ENCODE measurements around the gene DAAM2. TPM values are rescaled to one million over a fixed set of nuclear protein-coding genes. Genes with fewer than 3 reads are reported as not detected.

The DAAM2 gene
- total and polyA plus RNA-seq, 2 experiments from 2014 or later, result 3.4 to 8.5 TPM

GRCh38 chr6:39821742-39822532 is 29.8 kb downstream of the DAAM2 start:
- TF ChIP-seq, protein P1, sequence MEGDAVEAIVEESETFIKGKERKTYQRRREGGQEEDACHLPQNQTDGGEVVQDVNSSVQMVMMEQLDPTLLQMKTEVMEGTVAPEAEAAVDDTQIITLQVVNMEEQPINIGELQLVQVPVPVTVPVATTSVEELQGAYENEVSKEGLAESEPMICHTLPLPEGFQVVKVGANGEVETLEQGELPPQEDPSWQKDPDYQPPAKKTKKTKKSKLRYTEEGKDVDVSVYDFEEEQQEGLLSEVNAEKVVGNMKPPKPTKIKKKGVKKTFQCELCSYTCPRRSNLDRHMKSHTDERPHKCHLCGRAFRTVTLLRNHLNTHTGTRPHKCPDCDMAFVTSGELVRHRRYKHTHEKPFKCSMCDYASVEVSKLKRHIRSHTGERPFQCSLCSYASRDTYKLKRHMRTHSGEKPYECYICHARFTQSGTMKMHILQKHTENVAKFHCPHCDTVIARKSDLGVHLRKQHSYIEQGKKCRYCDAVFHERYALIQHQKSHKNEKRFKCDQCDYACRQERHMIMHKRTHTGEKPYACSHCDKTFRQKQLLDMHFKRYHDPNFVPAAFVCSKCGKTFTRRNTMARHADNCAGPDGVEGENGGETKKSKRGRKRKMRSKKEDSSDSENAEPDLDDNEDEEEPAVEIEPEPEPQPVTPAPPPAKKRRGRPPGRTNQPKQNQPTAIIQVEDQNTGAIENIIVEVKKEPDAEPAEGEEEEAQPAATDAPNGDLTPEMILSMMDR (IDR thresholded peaks at IDR 0.05; ENCODE audit: low read depth, low read length), result no peak
- H3K27me3 ChIP-seq, result no peaks in the 10 kb centered on the region
- H3K36me3 ChIP-seq, result no peaks in the 10 kb centered on the region
- H3K4me3 ChIP-seq, result no peak overlapping the region
- H3K4me1 ChIP-seq (ENCODE audit: low read depth), result peaks cover 3% of the 10 kb centered on the region
- H3K9me3 ChIP-seq (ENCODE audit: low read depth), result no peaks in the 10 kb centered on the region
- no peak overlapping the region for H3K27ac ChIP-seq
- peak in 1 of 2 donors; percentile 65 for DNase-seq (ENCODE audit: low read depth in 1 of 2, low spot score in 1 of 2)

DNA sequence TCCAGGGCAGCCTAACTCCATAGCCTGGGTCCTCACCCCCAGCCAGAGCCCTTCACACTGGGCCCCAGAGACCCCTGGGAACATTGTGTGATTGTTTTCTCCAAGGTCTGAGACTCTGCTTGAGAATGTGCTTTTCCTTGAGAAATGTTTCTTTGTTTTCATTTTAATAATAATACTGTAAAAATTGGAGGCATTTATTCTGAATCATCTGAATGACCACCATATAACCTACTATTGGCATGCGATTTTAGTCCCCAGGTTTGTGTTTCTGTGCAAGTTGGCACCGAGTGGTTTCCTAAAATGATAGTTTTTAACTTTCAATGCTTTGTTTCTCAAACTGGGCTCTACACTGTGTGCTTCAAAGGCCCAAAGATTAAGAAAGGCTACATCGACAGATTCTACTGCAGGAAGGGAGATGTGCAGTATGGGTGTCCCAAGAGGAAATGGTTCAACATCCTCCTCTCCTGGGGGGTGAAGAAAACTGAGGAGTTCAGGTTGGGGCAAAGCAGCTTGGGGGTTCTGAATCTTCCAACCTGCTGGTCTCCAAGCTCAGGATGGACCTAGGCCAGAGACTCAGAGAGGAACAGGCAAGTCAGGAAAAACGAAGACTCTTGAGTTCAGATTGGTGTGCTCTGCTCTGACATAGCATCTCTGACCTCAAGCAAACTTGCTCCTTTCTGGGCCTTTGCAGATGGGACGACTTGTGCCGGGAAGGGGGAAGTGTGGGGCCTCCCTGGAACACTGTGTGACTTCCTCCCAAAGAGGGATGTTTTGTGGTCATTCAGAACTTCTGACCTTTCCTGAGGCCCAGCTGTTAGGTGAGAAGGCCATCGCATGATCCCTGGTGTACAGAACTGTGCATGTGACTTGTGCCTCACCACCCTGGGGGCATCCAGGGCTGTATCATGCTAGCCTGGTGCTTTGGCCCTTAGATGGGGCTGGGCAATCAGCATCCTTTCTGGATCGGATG is 31.0 kb downstream of the DAAM2 start:
- Histone ChIP-seq H3K27ac (no peak overlapping the region), H3K4me3 (no peak overlapping the region)
- TF ChIP-seq, protein P1 (IDR thresholded peaks at IDR 0.05; ENCODE audit: low read depth, low read length), result no peak

GRCh38 chr6:39824030-39824926 is 32.1 kb downstream of the DAAM2 start:
- H3K27ac ChIP-seq, result no peak overlapping the region
- no peak for DNase-seq (ENCODE audit: low read depth in 1 of 2, low spot score in 1 of 2)
- no peaks in the 10 kb centered on the region for H3K9me3 ChIP-seq (ENCODE audit: low read depth)
- no peaks in the 10 kb centered on the region for H3K27me3 ChIP-seq
- TF ChIP-seq, protein P1 (IDR thresholded peaks at IDR 0.05; ENCODE audit: low read depth, low read length), result no peak
- H3K36me3 ChIP-seq, result no peaks in the 10 kb centered on the region
- H3K4me1 ChIP-seq (ENCODE audit: low read depth), result peaks cover 3% of the 10 kb centered on the region
- no peak overlapping the region for H3K4me3 ChIP-seq

More for the DNA sequence above, 31.0 kb downstream of the DAAM2 start:
- no peaks in the 10 kb centered on the region for H3K9me3 ChIP-seq (ENCODE audit: low read depth)
- H3K27me3 ChIP-seq, result no peaks in the 10 kb centered on the region
- no peaks in the 10 kb centered on the region for H3K36me3 ChIP-seq
- DNase-seq (ENCODE audit: low read depth in 1 of 2, low spot score in 1 of 2), result peak in 1 of 2 donors; percentile 38
- peaks cover 3% of the 10 kb centered on the region for H3K4me1 ChIP-seq (ENCODE audit: low read depth)

GRCh38 chr6:39829331-39829730 is 37.2 kb downstream of the DAAM2 start:
- H3K27me3 ChIP-seq, result no peaks in the 10 kb centered on the region
- H3K9me3 ChIP-seq (ENCODE audit: low read depth), result no peaks in the 10 kb centered on the region
- TF ChIP-seq, protein P1 (IDR thresholded peaks at IDR 0.05; ENCODE audit: low read depth, low read length), result no peak

GRCh38 chr6:39830444-39830843 is 38.3 kb downstream of the DAAM2 start:
- H3K4me1 ChIP-seq (ENCODE audit: low read depth), result no peaks in the 10 kb centered on the region
- no peaks in the 10 kb centered on the region for H3K27me3 ChIP-seq
- H3K27ac ChIP-seq, result no peak overlapping the region
- H3K9me3 ChIP-seq (ENCODE audit: low read depth), result no peaks in the 10 kb centered on the region
- no peaks in the 10 kb centered on the region for H3K36me3 ChIP-seq
- TF ChIP-seq, protein P1 (IDR thresholded peaks at IDR 0.05; ENCODE audit: low read depth, low read length), result no peak
- no peak for DNase-seq (ENCODE audit: low read depth in 1 of 2, low spot score in 1 of 2)
- H3K4me3 ChIP-seq, result no peak overlapping the region

More at GRCh38 chr6:39829331-39829730, 37.2 kb downstream of the DAAM2 start:
- peak in 1 of 2 donors; percentile 53 for DNase-seq (ENCODE audit: low read depth in 1 of 2, low spot score in 1 of 2)
- Histone ChIP-seq H3K4me3 (no peak overlapping the region), H3K4me1 (ENCODE audit: low read depth) (no peaks in the 10 kb centered on the region), H3K27ac (no peak overlapping the region), H3K36me3 (no peaks in the 10 kb centered on the region)
